ENCODE data around the gene ZNF480.

Gene ZNF480

DNA sequence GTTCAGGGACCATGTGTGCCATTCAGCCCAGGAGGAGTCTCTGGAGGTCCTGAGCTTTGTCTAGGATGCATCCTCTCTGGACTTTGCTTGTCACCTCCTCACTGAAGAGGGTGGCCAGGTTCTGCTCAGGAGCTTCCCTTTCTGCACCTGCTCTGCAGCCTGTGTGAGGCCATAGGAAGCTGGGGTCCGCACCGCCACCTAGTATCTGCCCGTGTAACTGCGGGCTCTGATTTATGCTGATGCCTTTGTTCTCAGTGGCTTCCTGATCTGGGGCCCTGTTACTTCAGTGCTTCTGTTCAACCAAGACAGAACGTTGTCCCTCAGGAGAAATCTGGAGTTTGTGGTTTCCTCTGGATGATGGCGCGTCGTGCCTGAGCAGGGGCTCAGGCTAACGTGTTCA lies 54.5 kb downstream of the ZNF480 start:
- Histone ChIP-seq H3K4me1 (ENCODE audit: control insufficient read depth in 2 of 2, insufficient read depth in 1 of 2, low read depth in 1 of 2, low read length in 2 of 2) (no peaks in the 10 kb centered on the region), H2AFZ (ENCODE audit: low read length) (no peak overlapping the region), H2BK15ac (ENCODE audit: low read length) (no peak overlapping the region), H3K4me3 (ENCODE audit: low read length in 2 of 2) (no peak overlapping the region), H3K14ac (ENCODE audit: low read length) (no peak overlapping the region), H4K8ac (ENCODE audit: low read depth, low read length) (no peak overlapping the region), H2AK5ac (ENCODE audit: low read depth, low read length) (no peak overlapping the region), H3K27ac (replicated peaks; ENCODE audit: low read length) (no peak overlapping the region), H3K36me3 (replicated peaks in 1 of 2; ENCODE audit: control insufficient read depth in 2 of 2, insufficient read depth in 2 of 2, low read length in 2 of 2) (peaks cover 31 to 93% of the 10 kb centered on the region in 2 donors), H3K9me3 (replicated peaks in 1 of 2; ENCODE audit: control insufficient read depth in 2 of 2, insufficient read depth in 1 of 2, low read depth in 1 of 2, low read length in 2 of 2) (peaks cover 9 to 77% of the 10 kb centered on the region in 2 donors), H2BK120ac (ENCODE audit: low read depth, low read length) (no peak overlapping the region), H3K4ac (ENCODE audit: low read length) (no peak overlapping the region), H2BK12ac (ENCODE audit: low read length) (no peak overlapping the region), H2BK5ac (ENCODE audit: low read length) (no peak overlapping the region), H3K23ac (ENCODE audit: low read depth, low read length, poor library complexity) (no peak overlapping the region), H3K27me3 (ENCODE audit: control insufficient read depth in 3 of 3, insufficient read depth in 3 of 3, low read depth in 1 of 3, low read length in 3 of 3) (no peaks in the 10 kb centered on the region), H3K9ac (ENCODE audit: low read depth, low read length, poor library complexity) (no peak overlapping the region), H4K91ac (ENCODE audit: low read depth, low read length, poor library complexity) (no peak overlapping the region), H3K79me1 (ENCODE audit: low read depth, low read length) (no peaks in the 10 kb centered on the region), H3K4me2 (ENCODE audit: insufficient read depth, low read length, poor library complexity, severe bottlenecking) (no peak overlapping the region), H3K18ac (ENCODE audit: low read length) (no peak overlapping the region)
- DNase-seq (ENCODE audit: low spot score), result no peak
- WGBS, 2 donors (ENCODE audit: extremely low coverage in 2 of 2, insufficient read length in 2 of 2, insufficient replicate concordance in 1 of 2), result no CpG with 5 or more reads among the region's 9 CpGs

DNA sequence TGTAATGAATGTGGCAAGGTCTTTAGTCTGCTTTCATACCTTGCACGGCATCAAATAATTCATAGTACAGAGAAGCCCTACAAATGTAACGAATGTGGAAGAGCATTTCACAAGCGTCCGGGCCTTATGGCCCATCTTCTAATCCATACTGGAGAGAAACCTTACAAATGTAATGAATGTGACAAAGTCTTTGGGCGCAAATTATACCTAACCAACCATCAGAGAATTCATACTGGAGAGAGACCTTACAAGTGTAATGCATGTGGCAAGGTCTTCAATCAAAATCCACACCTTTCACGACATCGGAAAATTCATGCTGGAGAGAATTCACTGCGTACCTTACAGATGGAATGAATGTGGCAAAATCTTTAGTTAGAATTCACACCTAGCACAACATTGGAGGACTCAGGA lies 69.5 kb downstream of the ZNF480 start:
- WGBS, 2 donors (ENCODE audit: extremely low coverage in 2 of 2, insufficient read length in 2 of 2, insufficient replicate concordance in 1 of 2), result no CpG with 5 or more reads among the region's 8 CpGs
- H3K4me2 ChIP-seq (ENCODE audit: insufficient read depth, low read length, poor library complexity, severe bottlenecking), result no peak overlapping the region
- no peak overlapping the region for H3K4me3 ChIP-seq (ENCODE audit: low read length in 2 of 2)
- no peak overlapping the region for H3K9ac ChIP-seq (ENCODE audit: low read depth, low read length, poor library complexity)
- H2AFZ ChIP-seq (ENCODE audit: low read length), result no peak overlapping the region
- no peak for DNase-seq (ENCODE audit: low spot score)
- no peak overlapping the region for H2BK5ac ChIP-seq (ENCODE audit: low read length)
- H3K18ac ChIP-seq (ENCODE audit: low read length), result no peak overlapping the region
- H3K23ac ChIP-seq (ENCODE audit: low read depth, low read length, poor library complexity), result no peak overlapping the region
- H3K4ac ChIP-seq (ENCODE audit: low read length), result no peak overlapping the region
- H2BK120ac ChIP-seq (ENCODE audit: low read depth, low read length), result no peak overlapping the region
- peaks cover 19 to 82% of the 10 kb centered on the region in 2 donors for H3K9me3 ChIP-seq (replicated peaks in 1 of 2; ENCODE audit: control insufficient read depth in 2 of 2, insufficient read depth in 1 of 2, low read depth in 1 of 2, low read length in 2 of 2)
- peaks cover 0 to 5% of the 10 kb centered on the region in 2 donors for H3K4me1 ChIP-seq (ENCODE audit: control insufficient read depth in 2 of 2, insufficient read depth in 1 of 2, low read depth in 1 of 2, low read length in 2 of 2)
- H3K36me3 ChIP-seq (replicated peaks in 1 of 2; ENCODE audit: control insufficient read depth in 2 of 2, insufficient read depth in 2 of 2, low read length in 2 of 2), result peaks cover 17 to 64% of the 10 kb centered on the region in 2 donors
- H4K91ac ChIP-seq (ENCODE audit: low read depth, low read length, poor library complexity), result no peak overlapping the region
- no peak overlapping the region for H2BK12ac ChIP-seq (ENCODE audit: low read length)
- no peak overlapping the region for H4K8ac ChIP-seq (ENCODE audit: low read depth, low read length)
- H2BK15ac ChIP-seq (ENCODE audit: low read length), result no peak overlapping the region
- peaks cover 2% of the 10 kb centered on the region for H3K79me1 ChIP-seq (ENCODE audit: low read depth, low read length)
- H3K27me3 ChIP-seq (ENCODE audit: control insufficient read depth in 3 of 3, insufficient read depth in 3 of 3, low read depth in 1 of 3, low read length in 3 of 3), result no peaks in the 10 kb centered on the region
- H3K14ac ChIP-seq (ENCODE audit: low read length), result no peak overlapping the region
- no peak overlapping the region for H3K27ac ChIP-seq (replicated peaks; ENCODE audit: low read length)
- H2AK5ac ChIP-seq (ENCODE audit: low read depth, low read length), result no peak overlapping the region

DNA sequence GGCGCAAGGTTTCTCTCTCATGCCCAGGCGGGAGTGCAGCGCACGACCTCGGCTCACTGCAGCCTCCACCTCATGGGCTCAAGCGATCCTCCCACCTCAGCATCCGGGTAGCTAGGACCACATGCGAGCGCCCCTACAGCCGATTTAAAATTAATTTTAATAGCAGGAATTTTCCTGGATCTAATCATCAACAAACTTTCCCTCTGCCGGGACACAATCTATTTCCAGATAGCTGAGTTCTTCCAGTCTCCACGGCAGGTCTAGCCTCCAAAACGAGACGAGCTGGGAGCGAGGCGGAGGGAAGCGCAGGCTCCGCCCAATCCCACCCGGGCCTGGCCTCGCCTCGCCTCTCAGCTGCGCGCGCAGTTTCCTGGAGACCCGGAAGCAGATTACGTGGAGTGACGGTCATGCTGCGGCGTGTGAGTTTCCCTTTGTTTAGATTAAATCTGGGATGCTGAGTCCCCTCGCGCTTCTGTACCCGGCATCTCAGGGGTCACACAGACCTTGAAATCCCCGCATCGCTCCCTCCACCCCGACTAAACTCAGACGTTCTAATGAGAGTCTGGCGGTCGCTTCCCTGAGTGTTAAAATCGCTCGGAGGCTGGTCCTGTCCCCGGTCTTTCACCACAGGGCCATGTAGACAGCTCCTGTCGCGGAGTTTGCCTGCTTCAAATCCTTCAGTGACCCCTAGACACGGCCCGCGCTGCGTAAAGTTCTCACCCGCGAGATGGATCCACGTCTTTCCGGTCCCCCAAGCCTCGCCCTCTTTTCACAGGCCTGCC lies 72.8 kb downstream of the ZNF480 start, which contains the start of gene ZNF880:
TSS of gene ZNF880 (plus strand) at position 365 of the 782 bp plus-strand sequence. CDS start at position 408, 43 bp downstream.
- H3K4me1 ChIP-seq (ENCODE audit: control insufficient read depth in 2 of 2, insufficient read depth in 1 of 2, low read depth in 1 of 2, low read length in 2 of 2), result peaks cover 0 to 5% of the 10 kb centered on the region in 2 donors
- H3K27me3 ChIP-seq (ENCODE audit: control insufficient read depth in 3 of 3, insufficient read depth in 3 of 3, low read depth in 1 of 3, low read length in 3 of 3), result no peaks in the 10 kb centered on the region
- H3K9ac ChIP-seq (ENCODE audit: low read depth, low read length, poor library complexity), result peak within 1 kb of the TSS; percentile 56
- H2BK15ac ChIP-seq (ENCODE audit: low read length), result no peak within 1 kb of the TSS
- no peak within 1 kb of the TSS for H3K14ac ChIP-seq (ENCODE audit: low read length)
- H2AFZ ChIP-seq (ENCODE audit: low read length), result peak within 1 kb of the TSS; percentile 96
- H3K4ac ChIP-seq (ENCODE audit: low read length), result no peak within 1 kb of the TSS
- peaks cover 15 to 72% of the 10 kb centered on the region in 2 donors for H3K9me3 ChIP-seq (replicated peaks in 1 of 2; ENCODE audit: control insufficient read depth in 2 of 2, insufficient read depth in 1 of 2, low read depth in 1 of 2, low read length in 2 of 2)
- H2BK5ac ChIP-seq (ENCODE audit: low read length), result peak within 1 kb of the TSS; percentile 67
- H2BK12ac ChIP-seq (ENCODE audit: low read length), result no peak within 1 kb of the TSS
- no peak within 1 kb of the TSS for H2BK120ac ChIP-seq (ENCODE audit: low read depth, low read length)
- no CpG with 5 or more reads among the region's 52 CpGs for WGBS, 2 donors (ENCODE audit: extremely low coverage in 2 of 2, insufficient read length in 2 of 2, insufficient replicate concordance in 1 of 2)
- H4K91ac ChIP-seq (ENCODE audit: low read depth, low read length, poor library complexity), result no peak within 1 kb of the TSS
- H3K23ac ChIP-seq (ENCODE audit: low read depth, low read length, poor library complexity), result no peak within 1 kb of the TSS
- peak; percentile 83 for DNase-seq (ENCODE audit: low spot score)
- peaks cover 2% of the 10 kb centered on the region for H3K79me1 ChIP-seq (ENCODE audit: low read depth, low read length)
- H2AK5ac ChIP-seq (ENCODE audit: low read depth, low read length), result peak within 1 kb of the TSS; percentile 15
- peak within 1 kb of the TSS; percentile 72 for H3K4me2 ChIP-seq (ENCODE audit: insufficient read depth, low read length, poor library complexity, severe bottlenecking)
- peak within 1 kb of the TSS; percentile 90 to 91 for H3K4me3 ChIP-seq (ENCODE audit: low read length in 2 of 2)
- H3K27ac ChIP-seq (replicated peaks; ENCODE audit: low read length), result peak within 1 kb of the TSS; percentile 85
- H4K8ac ChIP-seq (ENCODE audit: low read depth, low read length), result no peak within 1 kb of the TSS
- H3K36me3 ChIP-seq (replicated peaks in 1 of 2; ENCODE audit: control insufficient read depth in 2 of 2, insufficient read depth in 2 of 2, low read length in 2 of 2), result peaks cover 18 to 55% of the 10 kb centered on the region in 2 donors
- peak within 1 kb of the TSS; percentile 24 for H3K18ac ChIP-seq (ENCODE audit: low read length)

DNA sequence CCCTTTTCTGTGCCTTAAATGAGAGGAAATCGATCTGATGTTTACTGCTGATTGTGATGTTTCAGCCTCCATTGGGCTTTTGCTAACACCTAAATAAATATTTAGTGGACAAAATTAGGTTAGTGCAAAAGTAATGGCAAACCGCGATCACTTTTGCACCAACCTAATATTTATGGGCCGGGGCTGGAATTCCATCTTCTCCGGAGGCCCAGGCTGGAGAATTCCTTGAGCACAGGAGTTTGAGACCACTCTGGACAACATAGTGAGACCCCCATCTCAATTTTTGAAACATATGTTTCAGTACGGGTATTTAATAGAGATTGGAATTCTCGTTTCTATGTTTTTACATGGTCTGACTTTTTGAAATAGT lies 73.4 kb downstream of the ZNF480 start:
- Histone ChIP-seq H3K4ac (ENCODE audit: low read length) (no peak overlapping the region), H3K9me3 (replicated peaks in 1 of 2; ENCODE audit: control insufficient read depth in 2 of 2, insufficient read depth in 1 of 2, low read depth in 1 of 2, low read length in 2 of 2) (peaks cover 13 to 72% of the 10 kb centered on the region in 2 donors), H2BK15ac (ENCODE audit: low read length) (no peak overlapping the region), H3K4me2 (ENCODE audit: insufficient read depth, low read length, poor library complexity, severe bottlenecking) (peak overlapping the region; percentile 72), H3K18ac (ENCODE audit: low read length) (peak overlapping the region; percentile 24), H2BK120ac (ENCODE audit: low read depth, low read length) (no peak overlapping the region), H4K91ac (ENCODE audit: low read depth, low read length, poor library complexity) (no peak overlapping the region), H3K4me1 (ENCODE audit: control insufficient read depth in 2 of 2, insufficient read depth in 1 of 2, low read depth in 1 of 2, low read length in 2 of 2) (peaks cover 0 to 5% of the 10 kb centered on the region in 2 donors), H3K36me3 (replicated peaks in 1 of 2; ENCODE audit: control insufficient read depth in 2 of 2, insufficient read depth in 2 of 2, low read length in 2 of 2) (peaks cover 18 to 55% of the 10 kb centered on the region in 2 donors), H2BK5ac (ENCODE audit: low read length) (no peak overlapping the region), H2AK5ac (ENCODE audit: low read depth, low read length) (peak overlapping the region; percentile 15), H3K4me3 (ENCODE audit: low read length in 2 of 2) (peak overlapping the region; percentile 90 to 91), H3K9ac (ENCODE audit: low read depth, low read length, poor library complexity) (peak overlapping the region; percentile 56), H3K27me3 (ENCODE audit: control insufficient read depth in 3 of 3, insufficient read depth in 3 of 3, low read depth in 1 of 3, low read length in 3 of 3) (no peaks in the 10 kb centered on the region), H3K23ac (ENCODE audit: low read depth, low read length, poor library complexity) (no peak overlapping the region), H3K79me1 (ENCODE audit: low read depth, low read length) (peaks cover 2% of the 10 kb centered on the region), H4K8ac (ENCODE audit: low read depth, low read length) (no peak overlapping the region), H2AFZ (ENCODE audit: low read length) (peak overlapping the region; percentile 96), H3K14ac (ENCODE audit: low read length) (no peak overlapping the region), H2BK12ac (ENCODE audit: low read length) (no peak overlapping the region), H3K27ac (replicated peaks; ENCODE audit: low read length) (peak overlapping the region; percentile 85)
- WGBS, 2 donors (ENCODE audit: extremely low coverage in 2 of 2, insufficient read length in 2 of 2, insufficient replicate concordance in 1 of 2), result no CpG with 5 or more reads among the region's 7 CpGs
- no peak for DNase-seq (ENCODE audit: low spot score)
